Adrenal gland (tissue), 5 donors: ENCODE measurements around the gene C4B.

Experiments
- POLR2A ChIP-seq, 2 donors: fragments of 450-650 bp; IDR thresholded peaks; one replicate each; pipeline ENCODE4 v1.6.1; 2017; ENCODE audit warnings: antibody characterized with exemption in 2 of 2, mild to moderate bottlenecking in 2 of 2, moderate library complexity in 1 of 2
- TF ChIP-seq, protein P1 (sequence below), 6 experiments: fragments of 450-650 bp in 4 of 6; fragments of 200-600 bp in 2 of 6; sonication (generic) in 1 of 6; IDR thresholded peaks; 1 replicate in 5 of 6; 2 replicates in 1 of 6; pipeline versions ENCODE4 v1.5.1 to v1.8.0; 2016 to 2021; ENCODE audit warnings: antibody characterized with exemption in 6 of 6, mild to moderate bottlenecking in 2 of 6, moderate library complexity in 1 of 6
- donor health status: DM: no; HTN: no; CAD: no.

DNA sequence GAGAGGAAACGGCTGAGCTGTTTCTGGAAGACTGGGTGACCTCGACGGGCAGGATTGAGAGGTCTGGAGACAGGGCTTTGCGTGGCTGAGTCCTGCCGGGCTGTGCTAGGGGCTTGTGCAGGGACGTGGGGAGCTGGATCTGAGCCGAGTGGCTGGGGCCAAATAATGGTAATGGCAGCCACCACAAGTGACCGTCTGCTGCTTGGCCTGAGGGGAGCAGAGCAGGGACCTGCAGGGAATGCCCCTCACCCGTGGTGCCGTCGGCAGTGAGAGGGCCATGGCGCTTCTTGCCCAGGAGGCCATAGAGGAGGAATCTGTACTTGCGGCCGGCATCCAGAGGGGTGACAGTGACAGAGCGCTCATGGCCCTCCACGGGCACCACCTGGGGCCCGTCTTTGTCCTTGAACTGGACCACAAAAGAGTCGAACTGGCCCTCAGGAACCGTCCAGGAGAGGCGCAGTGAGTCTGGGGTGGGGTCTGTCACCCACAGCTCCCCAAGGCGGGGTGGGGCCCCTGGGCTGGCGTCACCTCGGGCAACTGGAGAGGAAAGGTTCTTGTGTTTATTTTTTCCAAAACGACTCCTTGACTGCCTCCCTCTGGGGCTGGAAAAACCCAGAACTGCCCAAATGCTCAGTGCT, 55.4 kb downstream of the C4B start:
- TF ChIP-seq, protein P1, sequence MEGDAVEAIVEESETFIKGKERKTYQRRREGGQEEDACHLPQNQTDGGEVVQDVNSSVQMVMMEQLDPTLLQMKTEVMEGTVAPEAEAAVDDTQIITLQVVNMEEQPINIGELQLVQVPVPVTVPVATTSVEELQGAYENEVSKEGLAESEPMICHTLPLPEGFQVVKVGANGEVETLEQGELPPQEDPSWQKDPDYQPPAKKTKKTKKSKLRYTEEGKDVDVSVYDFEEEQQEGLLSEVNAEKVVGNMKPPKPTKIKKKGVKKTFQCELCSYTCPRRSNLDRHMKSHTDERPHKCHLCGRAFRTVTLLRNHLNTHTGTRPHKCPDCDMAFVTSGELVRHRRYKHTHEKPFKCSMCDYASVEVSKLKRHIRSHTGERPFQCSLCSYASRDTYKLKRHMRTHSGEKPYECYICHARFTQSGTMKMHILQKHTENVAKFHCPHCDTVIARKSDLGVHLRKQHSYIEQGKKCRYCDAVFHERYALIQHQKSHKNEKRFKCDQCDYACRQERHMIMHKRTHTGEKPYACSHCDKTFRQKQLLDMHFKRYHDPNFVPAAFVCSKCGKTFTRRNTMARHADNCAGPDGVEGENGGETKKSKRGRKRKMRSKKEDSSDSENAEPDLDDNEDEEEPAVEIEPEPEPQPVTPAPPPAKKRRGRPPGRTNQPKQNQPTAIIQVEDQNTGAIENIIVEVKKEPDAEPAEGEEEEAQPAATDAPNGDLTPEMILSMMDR (IDR thresholded peaks at IDR 0.05), result no peak
- no peak for TF ChIP-seq POLR2A (IDR thresholded peaks at IDR 0.05)
